ENCODE results near the gene SYCP2L. TPM values are rescaled to one million over a fixed set of nuclear protein-coding genes. Genes with fewer than 3 reads are reported as not detected.

Gene SYCP2L
- polyA plus RNA-seq, 1 donor (not counting 4 experiments of a cell fraction or from before 2014, with no cell fraction given), result 1.3 TPM

- Histone ChIP-seq H4K20me1 (ENCODE audit: control insufficient read depth, extremely low read depth, insufficient read depth, low read length) (no peaks in the 10 kb centered on the region), H3K27ac (ENCODE audit: control insufficient read depth, insufficient read depth, low read length) (no peak overlapping the region), H3K9ac (ENCODE audit: control insufficient read depth, extremely low read depth, insufficient read depth, low read length) (no peak overlapping the region), H3K36me3 (ENCODE audit: control insufficient read depth in 2 of 2, extremely low read depth in 1 of 2, insufficient read depth in 2 of 2, low read length in 2 of 2) (no peaks in the 10 kb centered on the region), H3K4me3 (ENCODE audit: control insufficient read depth in 2 of 3, extremely low read depth in 1 of 3, insufficient read depth in 2 of 3, low read depth in 1 of 3, low read length in 3 of 3) (no peak overlapping the region), H3K4me2 (ENCODE audit: control insufficient read depth, extremely low read depth, insufficient read depth, low read depth, low read length) (no peak overlapping the region), H3K79me2 (ENCODE audit: control insufficient read depth, insufficient read depth, low read length) (no peaks in the 10 kb centered on the region), H3K4me1 (ENCODE audit: control insufficient read depth, extremely low read depth, insufficient read depth, low read length) (no peaks in the 10 kb centered on the region), H3K9me3 (ENCODE audit: control insufficient read depth, low read depth, low read length) (no peaks in the 10 kb centered on the region), H2AFZ (ENCODE audit: control insufficient read depth, low read length) (no peak overlapping the region), H3K27me3 (ENCODE audit: control insufficient read depth, extremely low read depth, insufficient read depth, low read length) (no peaks in the 10 kb centered on the region), H3K9me1 (ENCODE audit: control insufficient read depth, extremely low read depth, insufficient read depth, low read length) (no peaks in the 10 kb centered on the region)
- FAIRE-seq (no peak), DNase-seq (ENCODE audit: low read depth, low spot score) (no peak)
- dilution Hi-C loops (cut with MboI; ENCODE audit: extremely low pct_ligation_motif_present, low sequenced_read_pairs), result loop anchor here (25.0 kb wide), 1 partner anchor 90 kb away; no protein-coding TSS in a partner anchor
- TF ChIP-seq EZH2 (IDR thresholded peaks at IDR 0.05; ENCODE audit: low read length), result no peak
- no peak for TF ChIP-seq CTCF (optimal IDR thresholded peaks at IDR 0.05 in 1 of 3, IDR thresholded peaks at IDR 0.05 in 1 of 3, conservative IDR thresholded peaks at IDR 0.05 in 1 of 3; ENCODE audit: extremely low read depth in 1 of 3, insufficient read depth in 2 of 3, low read length in 3 of 3)
Observed at GRCh38 chr6:10972196-10972595, 85.3 kb downstream of the SYCP2L start.

- Histone ChIP-seq H3K9me3 (ENCODE audit: control insufficient read depth, low read depth, low read length) (no peaks in the 10 kb centered on the region), H3K9me1 (ENCODE audit: control insufficient read depth, extremely low read depth, insufficient read depth, low read length) (no peaks in the 10 kb centered on the region), H3K9ac (ENCODE audit: control insufficient read depth, extremely low read depth, insufficient read depth, low read length) (no peak overlapping the region), H3K27ac (ENCODE audit: control insufficient read depth, insufficient read depth, low read length) (no peak overlapping the region), H3K4me2 (ENCODE audit: control insufficient read depth, extremely low read depth, insufficient read depth, low read depth, low read length) (no peak overlapping the region), H3K36me3 (ENCODE audit: control insufficient read depth in 2 of 2, extremely low read depth in 1 of 2, insufficient read depth in 2 of 2, low read length in 2 of 2) (no peaks in the 10 kb centered on the region), H3K4me3 (ENCODE audit: control insufficient read depth in 2 of 3, extremely low read depth in 1 of 3, insufficient read depth in 2 of 3, low read depth in 1 of 3, low read length in 3 of 3) (no peak overlapping the region), H3K27me3 (ENCODE audit: control insufficient read depth, extremely low read depth, insufficient read depth, low read length) (no peaks in the 10 kb centered on the region), H2AFZ (ENCODE audit: control insufficient read depth, low read length) (no peak overlapping the region), H4K20me1 (ENCODE audit: control insufficient read depth, extremely low read depth, insufficient read depth, low read length) (no peaks in the 10 kb centered on the region), H3K79me2 (ENCODE audit: control insufficient read depth, insufficient read depth, low read length) (no peaks in the 10 kb centered on the region), H3K4me1 (ENCODE audit: control insufficient read depth, extremely low read depth, insufficient read depth, low read length) (no peaks in the 10 kb centered on the region)
- dilution Hi-C loops (cut with MboI; ENCODE audit: extremely low pct_ligation_motif_present, low sequenced_read_pairs), result no loop called here
- TF ChIP-seq CTCF (optimal IDR thresholded peaks at IDR 0.05 in 1 of 3, IDR thresholded peaks at IDR 0.05 in 1 of 3, conservative IDR thresholded peaks at IDR 0.05 in 1 of 3; ENCODE audit: extremely low read depth in 1 of 3, insufficient read depth in 2 of 3, low read length in 3 of 3) (no peak), EZH2 (IDR thresholded peaks at IDR 0.05; ENCODE audit: low read length) (no peak)
- DNase-seq (ENCODE audit: low read depth, low spot score) (no peak), FAIRE-seq (no peak)
Observed at GRCh38 chr6:10976571-10976970, 89.7 kb downstream of the SYCP2L start.

Data from keratinocyte (primary cell).